NCI-H146 treated with DMSO at 0.1 percent for 48 hours (cell line): ENCODE results near the gene GKN1.
A peak's percentile ranks its signal among the peaks of the same experiment; 100 is the strongest.

Experiments
- DNase-seq: peaks from one replicate; lab custom pipeline; 2025; ENCODE audit not compliant: unreplicated experiment; lab: John Stamatoyannopoulos, UW

GKN1 gene, protein sequence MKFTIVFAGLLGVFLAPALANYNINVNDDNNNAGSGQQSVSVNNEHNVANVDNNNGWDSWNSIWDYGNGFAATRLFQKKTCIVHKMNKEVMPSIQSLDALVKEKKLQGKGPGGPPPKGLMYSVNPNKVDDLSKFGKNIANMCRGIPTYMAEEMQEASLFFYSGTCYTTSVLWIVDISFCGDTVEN

DNA sequence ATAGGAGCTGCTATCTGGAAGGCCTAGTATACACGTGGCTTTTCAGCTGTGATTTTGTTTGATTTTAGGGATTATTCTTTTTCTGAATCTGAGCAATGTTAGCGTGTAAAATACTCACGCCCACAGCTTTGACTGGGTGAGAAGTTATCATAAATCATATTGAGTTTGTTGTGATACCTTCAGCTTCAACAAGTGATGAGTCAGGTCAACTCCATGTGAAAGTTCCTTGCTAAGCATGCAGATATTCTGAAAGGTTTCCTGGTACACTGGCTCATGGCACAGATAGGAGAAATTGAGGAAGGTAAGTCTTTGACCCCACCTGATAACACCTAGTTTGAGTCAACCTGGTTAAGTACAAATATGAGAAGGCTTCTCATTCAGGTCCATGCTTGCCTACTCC, at the start of gene GKN1:
GKN1 (plus strand) TSS at position 386 of the 400 bp plus-strand sequence. CDS start 42 bp downstream, outside the sequence.
- DNase-seq = no peak

- no peak for DNase-seq
Measured at GRCh38 chr2:68925295-68925896, 49.0 kb upstream of the GKN1 start.

DNA sequence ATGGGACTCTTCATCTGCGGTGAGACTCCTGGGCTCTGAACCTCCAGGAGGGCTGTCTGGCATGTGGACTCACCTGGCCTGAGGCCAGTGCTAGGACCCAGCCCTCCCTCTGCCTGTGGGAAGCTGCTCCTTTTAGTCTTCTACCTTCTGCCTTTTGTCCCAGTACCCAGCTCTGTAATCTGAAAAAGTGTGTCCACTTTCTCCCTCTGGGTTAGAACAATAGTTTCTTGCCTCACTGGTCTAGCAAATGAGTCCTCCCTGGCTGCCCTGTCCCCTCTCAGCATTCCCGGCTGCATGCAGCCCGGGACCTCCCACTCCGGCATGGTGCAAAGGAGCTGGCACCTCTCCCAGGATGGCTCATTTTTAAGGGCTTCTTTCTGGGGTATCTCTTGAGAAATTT, 47.6 kb upstream of the GKN1 start:
- DNase-seq = no peak

GRCh38 chr2:68931149-68931711, 43.2 kb upstream of the GKN1 start:
- DNase-seq = no peak

DNA sequence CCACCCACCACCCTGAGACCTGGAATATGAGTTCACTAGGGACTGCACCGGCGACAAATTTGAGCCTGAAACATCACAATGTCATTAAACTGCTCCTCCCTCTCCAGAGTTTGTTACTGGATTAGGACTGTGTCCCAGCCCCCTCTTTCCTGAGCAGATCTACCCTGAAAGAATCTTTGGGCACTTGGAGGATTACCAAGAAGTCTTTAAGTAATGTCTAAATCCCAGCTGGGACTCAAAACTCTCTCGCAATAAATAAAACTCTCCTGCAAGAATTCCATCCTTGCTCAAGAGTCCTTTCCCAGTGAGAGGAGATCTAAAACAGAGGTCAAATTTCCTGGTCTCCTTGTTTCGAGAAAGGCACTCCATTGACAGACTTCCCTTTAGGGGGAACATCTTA, 42.6 kb upstream of the GKN1 start:
- no peak for DNase-seq

- DNase-seq = no peak
Measured at GRCh38 chr2:68932402-68932801, 42.0 kb upstream of the GKN1 start.

- DNase-seq = no peak
Measured at GRCh38 chr2:68934021-68934420, 40.4 kb upstream of the GKN1 start.

DNA sequence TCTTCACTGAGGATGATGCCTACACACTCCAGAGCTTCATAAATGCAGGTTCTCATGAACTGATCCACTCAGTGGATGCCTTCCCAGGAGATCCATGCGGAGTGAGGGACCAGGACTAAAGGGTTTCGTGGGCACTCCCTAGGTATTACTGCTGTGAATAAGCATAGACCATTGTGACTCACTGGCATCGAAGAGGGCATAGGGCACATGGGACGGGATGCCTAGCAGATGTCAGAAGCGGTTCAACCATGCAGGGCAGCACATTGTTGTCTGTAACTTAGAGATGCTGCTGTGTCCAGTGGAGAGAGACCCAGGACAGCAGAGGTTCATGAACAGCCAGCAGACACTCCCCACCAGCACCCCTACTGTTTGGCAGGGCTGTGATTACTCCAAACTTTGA, 39.0 kb upstream of the GKN1 start:
- no peak for DNase-seq

DNA sequence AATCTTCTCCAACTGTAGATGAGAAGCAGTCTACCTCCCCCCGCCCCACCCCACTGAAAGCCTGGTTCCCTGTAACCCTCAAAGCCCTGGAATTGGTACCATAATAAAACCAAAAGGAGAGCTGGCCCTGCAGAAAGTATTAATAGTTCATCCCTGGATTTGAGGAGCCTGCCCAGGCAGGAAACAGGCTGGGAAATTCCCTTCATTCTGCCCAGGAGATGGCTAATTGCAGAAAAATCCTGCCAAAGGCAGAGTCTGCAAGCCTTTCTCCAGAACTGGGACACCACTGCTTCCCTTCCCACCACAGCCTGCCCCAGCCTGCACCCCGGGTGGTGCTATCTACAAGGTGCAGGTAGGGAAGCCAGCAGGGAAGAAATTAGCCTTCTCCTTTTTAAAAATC, 38.0 kb upstream of the GKN1 start:
- DNase-seq = no peak

DNA sequence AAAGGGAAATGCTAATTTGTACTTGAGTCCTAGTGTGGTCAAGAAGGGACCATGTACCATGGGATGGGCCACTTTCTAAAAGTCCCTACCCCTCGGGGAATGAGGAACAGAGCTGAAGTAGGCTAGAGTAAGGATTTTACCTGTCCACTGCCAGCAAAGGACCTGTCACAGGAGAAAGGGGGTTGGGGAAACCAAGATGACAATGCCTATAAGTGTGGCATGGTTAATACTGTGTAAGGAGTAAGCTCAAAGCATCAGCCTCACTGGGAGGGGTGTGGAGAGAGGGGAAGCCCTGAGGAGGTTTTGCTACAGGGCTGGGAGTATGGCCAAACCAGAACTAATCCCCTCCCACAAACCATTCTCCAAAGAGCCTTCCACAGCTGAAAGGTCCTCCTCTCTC, 37.5 kb upstream of the GKN1 start:
- no peak for DNase-seq

GRCh38 chr2:68937346-68938055, 36.9 kb upstream of the GKN1 start:
- no peak for DNase-seq

DNA sequence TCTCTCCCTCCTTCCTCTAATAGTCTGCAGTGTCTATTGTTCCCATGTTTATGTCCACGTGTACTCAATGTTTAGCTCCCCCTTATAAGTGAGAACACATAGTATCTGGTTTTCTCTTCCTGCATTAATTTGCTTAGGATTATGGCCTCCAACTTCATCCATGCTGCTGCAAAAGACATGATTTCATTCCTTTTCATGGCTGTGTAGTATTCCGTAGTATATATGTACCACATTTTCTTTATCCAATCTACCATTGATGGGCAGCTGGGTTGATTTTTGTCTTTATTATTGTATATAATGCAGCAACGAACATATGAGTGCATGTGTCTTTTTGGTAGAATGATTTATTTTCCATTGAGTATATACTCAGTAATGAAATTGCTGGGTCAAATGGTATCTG, 35.5 kb upstream of the GKN1 start:
- DNase-seq = no peak

DNA sequence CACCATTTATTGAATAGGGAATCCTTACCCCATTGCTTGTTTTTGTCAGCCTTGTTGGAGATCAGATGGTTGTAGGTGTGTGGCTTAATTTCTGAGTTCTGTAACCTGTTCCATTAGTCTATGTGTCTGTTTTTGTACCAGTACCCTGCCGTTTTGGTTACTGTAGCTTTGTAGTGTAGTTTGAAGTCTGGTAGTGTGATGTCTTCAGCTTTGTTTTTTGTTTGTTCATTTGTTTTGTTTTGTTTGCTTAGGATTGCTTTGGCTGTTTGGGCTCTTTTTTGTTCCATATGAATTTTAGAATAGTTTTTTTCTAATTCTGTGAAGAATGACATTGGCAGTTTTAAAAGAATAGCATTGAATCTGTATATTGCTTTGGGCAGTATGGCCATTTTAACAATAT, 34.5 kb upstream of the GKN1 start:
- no peak for DNase-seq

- DNase-seq = no peak
Measured at GRCh38 chr2:68940369-68940768, 34.1 kb upstream of the GKN1 start.

GRCh38 chr2:68942827-68943226, 31.6 kb upstream of the GKN1 start:
- no peak for DNase-seq

GRCh38 chr2:68943581-68944568, 30.6 kb upstream of the GKN1 start:
- peak; percentile 62 for DNase-seq

DNA sequence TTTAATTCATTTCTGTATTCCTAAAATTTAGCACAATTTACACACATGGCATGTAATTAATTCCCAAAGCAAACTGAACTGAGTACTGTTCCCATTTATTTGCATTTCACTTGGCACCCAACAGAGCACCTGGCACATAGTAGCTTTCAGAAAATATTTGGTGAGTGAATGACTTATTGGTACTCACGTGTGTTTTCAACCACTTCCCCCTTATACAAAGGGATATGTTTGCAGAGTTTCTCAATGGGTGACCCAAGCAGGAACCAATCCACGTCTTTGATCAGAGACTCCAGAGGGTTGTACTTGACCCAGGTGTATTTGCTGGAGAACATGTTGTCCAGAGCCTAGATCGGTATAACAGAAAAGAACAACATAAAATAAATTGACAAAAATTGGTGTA, 28.3 kb upstream of the GKN1 start:
- DNase-seq = peak; percentile 37

GRCh38 chr2:68948710-68949109, 25.7 kb upstream of the GKN1 start:
- no peak for DNase-seq

- no peak for DNase-seq
Measured at GRCh38 chr2:68951899-68952298, 22.5 kb upstream of the GKN1 start.

- no peak for DNase-seq
Measured at GRCh38 chr2:68952887-68953521, 21.4 kb upstream of the GKN1 start, which contains the start of gene GKN2. Gene GKN2, minus strand, starts transcription at chr2:68952893. Its CDS starts 32 bp downstream, at chr2:68952861.
